Upper lobe of left lung (tissue), 4 donors: ENCODE measurements around the gene KIF22.

Experiments
- EP300 ChIP-seq, 4 donors: sonication (generic); formaldehyde crosslinking; IDR thresholded peaks; one replicate each; pipeline ENCODE4 v1.5.1; 2017; ENCODE audit warnings: antibody characterized with exemption in 4 of 4, control low read depth in 2 of 4
- POLR2A ChIP-seq, 4 donors: fragments of 450-650 bp; IDR thresholded peaks; one replicate each; pipeline ENCODE4 v1.5.1; 2016 to 2017; ENCODE audit warnings: antibody characterized with exemption in 4 of 4, mild to moderate bottlenecking in 2 of 4
- POLR2AphosphoS5 ChIP-seq, 2 donors: sonication (generic); formaldehyde crosslinking; IDR thresholded peaks; one replicate each; pipeline ENCODE4 v1.5.1; 2017; ENCODE audit warnings: antibody characterized with exemption in 2 of 2
- TF ChIP-seq, protein P1 (sequence below), 6 experiments: fragments of 450-650 bp in 4 of 6; fragments of 200-600 bp in 2 of 6; sonication (generic) in 2 of 6; IDR thresholded peaks; one replicate each; pipeline ENCODE4 v1.5.1; 2016 to 2019; ENCODE audit warnings: antibody characterized with exemption in 6 of 6

- TF ChIP-seq EP300 (IDR thresholded peaks at IDR 0.05) (peak in 2 of 4 donors; percentile 46 to 65), POLR2A (IDR thresholded peaks at IDR 0.05) (no peak), POLR2AphosphoS5 (IDR thresholded peaks at IDR 0.05) (peak in 1 of 2 donors; percentile 16)
- TF ChIP-seq, protein P1, sequence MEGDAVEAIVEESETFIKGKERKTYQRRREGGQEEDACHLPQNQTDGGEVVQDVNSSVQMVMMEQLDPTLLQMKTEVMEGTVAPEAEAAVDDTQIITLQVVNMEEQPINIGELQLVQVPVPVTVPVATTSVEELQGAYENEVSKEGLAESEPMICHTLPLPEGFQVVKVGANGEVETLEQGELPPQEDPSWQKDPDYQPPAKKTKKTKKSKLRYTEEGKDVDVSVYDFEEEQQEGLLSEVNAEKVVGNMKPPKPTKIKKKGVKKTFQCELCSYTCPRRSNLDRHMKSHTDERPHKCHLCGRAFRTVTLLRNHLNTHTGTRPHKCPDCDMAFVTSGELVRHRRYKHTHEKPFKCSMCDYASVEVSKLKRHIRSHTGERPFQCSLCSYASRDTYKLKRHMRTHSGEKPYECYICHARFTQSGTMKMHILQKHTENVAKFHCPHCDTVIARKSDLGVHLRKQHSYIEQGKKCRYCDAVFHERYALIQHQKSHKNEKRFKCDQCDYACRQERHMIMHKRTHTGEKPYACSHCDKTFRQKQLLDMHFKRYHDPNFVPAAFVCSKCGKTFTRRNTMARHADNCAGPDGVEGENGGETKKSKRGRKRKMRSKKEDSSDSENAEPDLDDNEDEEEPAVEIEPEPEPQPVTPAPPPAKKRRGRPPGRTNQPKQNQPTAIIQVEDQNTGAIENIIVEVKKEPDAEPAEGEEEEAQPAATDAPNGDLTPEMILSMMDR (IDR thresholded peaks at IDR 0.05), result no peak
These were observed 54.2 kb downstream of the KIF22 start for GRCh38 chr16:29844575-29845331.
